H1 (cell line): ENCODE results near the gene GRIN2C. TPM values are rescaled to one million over a fixed set of nuclear protein-coding genes. Genes with fewer than 3 reads are reported as not detected.

Experiments
- CTCF ChIA-PET: fragments of 300-600 bp; sonication (Branson Sonifier 250); formaldehyde crosslinking; loops from one replicate; lab custom pipeline; 2021; ENCODE audit not compliant: partially characterized antibody; lab: Charles Lee
- POLR2A ChIA-PET: fragments of 300-600 bp; sonication (Branson Sonifier 250); formaldehyde crosslinking; loops from one replicate; lab custom pipeline; 2021; ENCODE audit warnings: inconsistent platforms; ENCODE audit not compliant: partially characterized antibody; lab: Charles Lee
- DNase-seq, 2 experiments: peaks; one replicate each; pipeline versions ENCODE4 v3.0.0 to v3.0.0-alpha.2; 2010 to 2022; ENCODE audit warnings: low spot score in 2 of 2, low read depth in 1 of 2, mixed read lengths in 1 of 2
- FAIRE-seq: peaks from 2 replicates; lab custom pipeline; 2011; peaks lifted over from hg19 to GRCh38; lab: Jason Lieb, UNC
- H2AFZ ChIP-seq: 2 replicates; pipeline ENCODE4 v1.8.1; 2012; ENCODE audit warnings: low read length, inconsistent platforms
- H2AK5ac ChIP-seq: 2 replicates; pipeline ENCODE4 v1.6.1; 2013; ENCODE audit warnings: low read depth, low read length
- H2BK120ac ChIP-seq: replicated peaks from 2 replicates; pipeline ENCODE3; 2013; ENCODE audit warnings: low read depth, low read length, inconsistent platforms
- H2BK12ac ChIP-seq: 2 replicates; pipeline ENCODE4 v1.6.1; 2013; ENCODE audit warnings: low read depth, low read length
- H2BK15ac ChIP-seq: 2 replicates; pipeline ENCODE4 v1.6.1; 2013; ENCODE audit warnings: low read length
- H2BK20ac ChIP-seq: 2 replicates; pipeline ENCODE4 v1.6.1; 2013; ENCODE audit warnings: low read length
- H2BK5ac ChIP-seq: 2 replicates; pipeline ENCODE4 v1.6.1; 2013; ENCODE audit warnings: low read depth, low read length
- H3K14ac ChIP-seq: 2 replicates; pipeline ENCODE4 v1.6.1; 2013; ENCODE audit warnings: inconsistent platforms; ENCODE audit not compliant: insufficient read length
- H3K18ac ChIP-seq: 2 replicates; pipeline ENCODE4 v1.6.1; 2013; ENCODE audit warnings: low read length; ENCODE audit errors: extremely low read depth
- H3K23ac ChIP-seq: 2 replicates; pipeline ENCODE4 v1.6.1; 2013; ENCODE audit warnings: inconsistent platforms; ENCODE audit not compliant: insufficient read length
- H3K23me2 ChIP-seq: 2 replicates; pipeline ENCODE4 v1.6.1; 2013; ENCODE audit warnings: low read depth, low read length
- H3K27ac ChIP-seq: 2 replicates; pipeline ENCODE4 v1.6.1; 2011; ENCODE audit warnings: low read depth, low read length, inconsistent platforms
- H3K27me3 ChIP-seq, 4 experiments: replicated peaks in 1 of 4; 1 replicate in 1 of 4; 2 replicates in 3 of 4; pipeline versions ENCODE4 v1.6.1 to v1.8.1; 2011 to 2013; ENCODE audit warnings: low read length in 3 of 4, mild to moderate bottlenecking in 3 of 4, inconsistent platforms in 2 of 4, mixed read lengths in 2 of 4, moderate library complexity in 1 of 4; ENCODE audit not compliant: control insufficient read depth in 3 of 4, insufficient read depth in 3 of 4; ENCODE audit errors: extremely low read depth in 1 of 4
- H3K36me3 ChIP-seq, 4 experiments: 2 replicates each; pipeline versions ENCODE4 v1.6.1 to v1.8.1; 2011 to 2013; ENCODE audit warnings: mild to moderate bottlenecking in 4 of 4, low read length in 3 of 4, moderate library complexity in 2 of 4, control low read depth in 1 of 4, inconsistent platforms in 1 of 4; ENCODE audit not compliant: insufficient read depth in 4 of 4, control insufficient read depth in 2 of 4
- H3K4ac ChIP-seq: replicated peaks from 2 replicates; pipeline ENCODE3; 2013; ENCODE audit warnings: low read length, low read depth, mixed read lengths, inconsistent platforms; ENCODE audit not compliant: insufficient read length
- H3K4me1 ChIP-seq, 4 experiments: replicated peaks in 1 of 4; 1 replicate in 1 of 4; 2 replicates in 3 of 4; pipeline versions ENCODE4 v1.6.1 to v1.8.1; 2011 to 2013; ENCODE audit warnings: low read length in 3 of 4, inconsistent platforms in 2 of 4, mixed read lengths in 1 of 4; ENCODE audit not compliant: insufficient read depth in 4 of 4, control insufficient read depth in 3 of 4
- H3K4me2 ChIP-seq, 2 experiments: 2 replicates each; pipeline versions ENCODE4 v1.6.1 to v1.8.1; 2011 to 2013; ENCODE audit warnings: low read depth in 2 of 2, low read length in 2 of 2, control low read depth in 1 of 2, inconsistent platforms in 1 of 2, mild to moderate bottlenecking in 1 of 2; ENCODE audit not compliant: insufficient read depth in 1 of 2
- H3K4me3 ChIP-seq, 4 experiments: fragments of 200-600, 300-600 bp in 1 of 4; sonication (generic), shearing (Covaris generic), sonication (Bioruptor Twin) in 1 of 4; 2 replicates each; pipeline versions ENCODE4 v1.5.1 to v1.8.1; 2011 to 2016; ENCODE audit warnings: low read length in 4 of 4, low read depth in 3 of 4, control low read depth in 2 of 4, inconsistent platforms in 2 of 4, mild to moderate bottlenecking in 2 of 4, mixed read lengths in 1 of 4, moderate library complexity in 1 of 4; ENCODE audit not compliant: insufficient read depth in 2 of 4; ENCODE audit errors: extremely low read depth in 1 of 4
- H3K56ac ChIP-seq: replicated peaks from 2 replicates; pipeline ENCODE3; 2013; ENCODE audit warnings: low read depth, mild to moderate bottlenecking, mixed read lengths, low read length, inconsistent platforms; ENCODE audit not compliant: insufficient read length
- H3K79me1 ChIP-seq: 2 replicates; pipeline ENCODE4 v1.6.1; 2013; ENCODE audit warnings: low read depth, low read length, control low read depth
- H3K79me2 ChIP-seq, 2 experiments: 2 replicates each; pipeline versions ENCODE4 v1.6.1 to v1.8.1; 2012 to 2013; ENCODE audit warnings: low read length in 2 of 2, mild to moderate bottlenecking in 2 of 2, inconsistent platforms in 1 of 2; ENCODE audit not compliant: insufficient read depth in 2 of 2, control insufficient read depth in 1 of 2
- H3K9ac ChIP-seq, 4 experiments: replicated peaks in 1 of 4; 1 replicate in 1 of 4; 2 replicates in 3 of 4; pipeline versions ENCODE4 v1.6.1 to v1.8.1; 2011 to 2013; ENCODE audit warnings: low read depth in 3 of 4, low read length in 3 of 4, control low read depth in 2 of 4, mild to moderate bottlenecking in 2 of 4, moderate library complexity in 2 of 4, inconsistent platforms in 1 of 4; ENCODE audit errors: extremely low read depth in 1 of 4
- H3K9me3 ChIP-seq, 2 experiments: 2 replicates each; pipeline versions ENCODE4 v1.6.1 to v1.8.1; 2012 to 2013; ENCODE audit warnings: mild to moderate bottlenecking in 2 of 2, moderate library complexity in 2 of 2, control low read depth in 1 of 2, inconsistent platforms in 1 of 2, low read depth in 1 of 2, low read length in 1 of 2, mixed read lengths in 1 of 2; ENCODE audit not compliant: insufficient read depth in 2 of 2
- H4K20me1 ChIP-seq, 2 experiments: replicated peaks in 1 of 2; 2 replicates each; pipeline versions ENCODE3 to v1.8.1; 2011 to 2013; ENCODE audit warnings: inconsistent platforms in 2 of 2, low read length in 2 of 2, mild to moderate bottlenecking in 1 of 2; ENCODE audit not compliant: insufficient read depth in 2 of 2, control insufficient read depth in 1 of 2
- H4K5ac ChIP-seq: 2 replicates; pipeline ENCODE4 v1.6.1; 2013; ENCODE audit warnings: low read length, low read depth, mixed read lengths, inconsistent platforms; ENCODE audit not compliant: insufficient read length
- H4K8ac ChIP-seq: 2 replicates; pipeline ENCODE4 v1.8.0; 2013; ENCODE audit warnings: mild to moderate bottlenecking, moderate library complexity, low read length, inconsistent platforms; ENCODE audit not compliant: insufficient read depth; ENCODE audit errors: extremely low read depth
- H4K91ac ChIP-seq: replicated peaks from 2 replicates; pipeline ENCODE3; 2013; ENCODE audit warnings: low read length, mixed read lengths, inconsistent platforms; ENCODE audit not compliant: insufficient read length
- BRCA1 ChIP-seq: IDR thresholded peaks from 2 replicates; pipeline ENCODE4 v1.6.1; 2012; ENCODE audit warnings: low read depth, low read length, improper control_type of control experiment
- CBX5 ChIP-seq: fragments of 300-800, 300-1000 bp; sonication (generic); IDR thresholded peaks from 2 replicates; pipeline ENCODE4 v1.7.1; 2016; ENCODE audit warnings: antibody characterized with exemption, low read length, low read depth
- CEBPB ChIP-seq: IDR thresholded peaks from 2 replicates; pipeline ENCODE4 v1.6.1; 2012; ENCODE audit warnings: low read depth, low read length
- GABPA ChIP-seq: IDR thresholded peaks from 2 replicates; pipeline ENCODE4 v1.6.1; 2011; ENCODE audit warnings: mild to moderate bottlenecking, low read length, moderate library complexity, borderline replicate concordance; ENCODE audit not compliant: insufficient read depth
- HDAC6 ChIP-seq: IDR thresholded peaks from one replicate; pipeline ENCODE4 v1.7.1; 2012; ENCODE audit warnings: low read depth, mild to moderate bottlenecking, inconsistent platforms, low read length, moderate library complexity
- JUND ChIP-seq: IDR thresholded peaks from 2 replicates; pipeline ENCODE4 v1.6.1; 2011; ENCODE audit warnings: mild to moderate bottlenecking, improper control_type of control experiment, low read length
- KDM5A ChIP-seq: fragments of 200-600 bp; IDR thresholded peaks from 2 replicates; pipeline ENCODE4 v1.7.1; 2012; ENCODE audit warnings: mild to moderate bottlenecking, low read length, inconsistent platforms, mixed read lengths
- POLR2AphosphoS5 ChIP-seq: IDR thresholded peaks from 2 replicates; pipeline ENCODE4 v1.6.1; 2011; ENCODE audit warnings: low read depth, low read length
- POU5F1 ChIP-seq: IDR thresholded peaks from 2 replicates; pipeline ENCODE4 v1.6.1; 2011; ENCODE audit warnings: low read depth, mild to moderate bottlenecking, low read length, moderate library complexity
- RAD21 ChIP-seq, 2 experiments: IDR thresholded peaks in 1 of 2; conservative IDR thresholded peaks in 1 of 2; 2 replicates each; pipeline ENCODE4 v1.6.1; 2011; ENCODE audit warnings: low read depth in 2 of 2, low read length in 2 of 2, improper control_type of control experiment in 1 of 2, inconsistent platforms in 1 of 2, mild to moderate bottlenecking in 1 of 2, moderate library complexity in 1 of 2
- SP4 ChIP-seq: IDR thresholded peaks from 2 replicates; pipeline ENCODE4 v1.6.1; 2012; ENCODE audit warnings: low read length, inconsistent platforms
- TAF1 ChIP-seq: IDR thresholded peaks from 2 replicates; pipeline ENCODE4 v1.6.1; 2011; ENCODE audit warnings: mild to moderate bottlenecking, low read depth, low read length
- TAF7 ChIP-seq: optimal IDR thresholded peaks from 2 replicates; pipeline ENCODE3; 2011; ENCODE audit warnings: low read depth, mild to moderate bottlenecking, inconsistent platforms, low read length, moderate library complexity, borderline replicate concordance
- TBP ChIP-seq: IDR thresholded peaks from 2 replicates; pipeline ENCODE4 v1.6.1; 2011; ENCODE audit warnings: low read depth, low read length, improper control_type of control experiment
- YY1 ChIP-seq: IDR thresholded peaks from 2 replicates; pipeline ENCODE4 v1.6.1; 2011; ENCODE audit warnings: low read depth, mild to moderate bottlenecking, low read length
- whole genome bisulfite sequencing, 2 experiments: shearing (Covaris generic) in 1 of 2; methylation state at CpG; one replicate each; pipeline versions ENCODE4 v1.1.6 to v1.1.7; 2013 to 2015; ENCODE audit warnings: low lambda C conversion rate in 2 of 2, mixed read lengths in 2 of 2, inconsistent platforms in 1 of 2, low coverage in 1 of 2, missing lambda C conversion rate in 1 of 2; ENCODE audit not compliant: insufficient replicate concordance in 2 of 2, insufficient coverage in 1 of 2, insufficient read length in 1 of 2; ENCODE audit errors: extremely low coverage in 1 of 2, missing lambda C conversion rate in 1 of 2; 5-methylcytosine and 5-hydroxymethylcytosine counted together
- polyA plus RNA-seq, 7 experiments: library from polyadenylated mRNA; depleted of rRNA in 3 of 7; stranded (reverse) in 5 of 7; unstranded in 2 of 7; fragments of >200 nt in 5 of 7; fragments of 200-250 nt in 2 of 7; gene quantifications; 1 replicate in 5 of 7; 2 replicates in 1 of 7; 4 replicates in 1 of 7; pipeline versions ENCODE4 v1.2.1 to v1.2.3, GENCODE V29; 2011 to 2013; ENCODE audit warnings: missing spikeins in 2 of 7, mixed read lengths in 2 of 7
- total RNA-seq: library from RNA; stranded (reverse); fragmentation: NEBNext Ultra II Directional; extraction: Animal tissue kit (Norgen Biotek cat#: 25700); gene quantifications from 2 replicates; pipeline ENCODE4 v1.2.1, GENCODE V29; 2021

GRIN2C gene
- total and polyA plus RNA-seq, 2 of the 8 experiments (the other 6 are each of a cell fraction or from before 2014, with no cell fraction given), result 0.06 to 0.07 TPM

- Histone ChIP-seq H2BK12ac (no peak overlapping the region), H3K27ac (no peak overlapping the region), H3K79me1 (no peaks in the 10 kb centered on the region), H4K91ac (no peak overlapping the region), H3K4me3 (no peak overlapping the region), H2AFZ (no peak overlapping the region), H4K20me1 (peaks cover 9 to 13% of the 10 kb centered on the region in 2 experiments), H3K79me2 (no peaks in the 10 kb centered on the region), H3K4me1 (peaks cover 0 to 7% (median 3%) of the 10 kb centered on the region in 4 experiments; a peak in 5 of 7 replicates), H3K36me3 (no peaks in the 10 kb centered on the region), H2BK15ac (0 out of 2 replicates have a peak overlapping the region, but pooled peaks have one; percentile 72), H4K8ac (0 out of 2 replicates have a peak overlapping the region, but pooled peaks have one; percentile 47), H2BK120ac (no peak overlapping the region), H3K56ac (no peak overlapping the region), H3K27me3 (peaks cover 20 to 89% (median 69%) of the 10 kb centered on the region in 4 experiments), H2BK5ac (no peak overlapping the region), H4K5ac (no peak overlapping the region), H3K18ac (no peak overlapping the region), H3K4ac (no peak overlapping the region), H3K4me2 (no peak overlapping the region), H2AK5ac (no peak overlapping the region), H3K23ac (no peak overlapping the region), H3K9me3 (no peaks in the 10 kb centered on the region; a peak in 1 of 4 replicates), H3K14ac (no peak overlapping the region), H2BK20ac (no peak overlapping the region), H3K23me2 (peaks cover 4% of the 10 kb centered on the region; the same call in 1 of the 2 replicates), H3K9ac (no peak overlapping the region)
- FAIRE-seq (no peak), DNase-seq (no peak)
- POLR2A ChIA-PET, result interaction anchor here (0.6 to 3.0 kb wide), 5 partner anchors 8 to 292 kb away, joined by 3 to 23 read pairs (median 4); no protein-coding TSS in a partner anchor
- CTCF ChIA-PET, result interaction anchor here (1.3 to 99.6 kb wide), 3 partner anchors 7 to 104 kb away, joined by 6 to 2981 read pairs (median 2981); partner anchors contain the start of genes FDXR, GRIN2C and NAT9
- WGBS, 2 experiments, result 90% methylated on average over 15 of the region's 17 CpGs; no CpG with 5 or more reads in 1 of the 2 experiments
- TF ChIP-seq BRCA1 (no peak), GABPA (no peak), POU5F1 (no peak), TAF7 (no peak), CEBPB (no peak), YY1 (no peak), POLR2AphosphoS5 (no peak), RAD21 (IDR thresholded peaks at IDR 0.05 in 1 of 2, conservative IDR thresholded peaks at IDR 0.05 in 1 of 2; ENCODE audit: low read depth in 2 of 2, low read length in 2 of 2) (no peak), TAF1 (no peak), KDM5A (no peak), CBX5 (no peak), JUND (no peak), SP4 (no peak), TBP (no peak), HDAC6 (no peak)
Observed at GRCh38 chr17:74850310-74850709, 9.4 kb downstream of the GRIN2C start.
